Esophagus squamous epithelium (tissue), 5 donors: Measurements from ENCODE around the gene AFAP1L2. TPM values are rescaled to one million over a fixed set of nuclear protein-coding genes. Genes with fewer than 3 reads are reported as not detected.

Source experiments
- DNase-seq: peaks from one replicate; lab custom pipeline; 2025; lab: John Stamatoyannopoulos, UW
- H3K27ac ChIP-seq, 4 donors: fragments of 200-600 bp; sonication (generic); one replicate each; pipeline ENCODE4 v1.5.1; 2016 to 2019; ENCODE audit warnings: mild to moderate bottlenecking in 1 of 4
- H3K27me3 ChIP-seq, 4 donors: fragments of 200-600 bp; sonication (generic); 1 replicate in 3 of 4; 2 replicates in 1 of 4; pipeline versions ENCODE4 v1.5.1 to v1.6.0; 2017 to 2021; ENCODE audit warnings: antibody characterized with exemption in 1 of 4
- H3K36me3 ChIP-seq, 3 donors: fragments of 200-600 bp; sonication (generic); one replicate each; pipeline ENCODE4 v1.5.1; 2016 to 2019
- H3K4me1 ChIP-seq, 3 donors: fragments of 200-600 bp; sonication (generic); one replicate each; pipeline ENCODE4 v1.5.1; 2017 to 2019
- H3K4me3 ChIP-seq, 4 donors: fragments of 200-600 bp; sonication (generic); 1 replicate in 3 of 4; 2 replicates in 1 of 4; pipeline ENCODE4 v1.5.1; 2016 to 2019; ENCODE audit warnings: mild to moderate bottlenecking in 2 of 4, moderate library complexity in 1 of 4
- H3K9me3 ChIP-seq, 3 donors: fragments of 200-600 bp; sonication (generic); one replicate each; pipeline ENCODE4 v1.5.1; 2016 to 2019
- CTCF ChIP-seq, 6 experiments: fragments of 450-650 bp in 4 of 6; fragments of 200-600 bp in 2 of 6; sonication (generic) in 2 of 6; IDR thresholded peaks; one replicate each; pipeline ENCODE4 v1.5.1; 2016 to 2019; ENCODE audit warnings: antibody characterized with exemption in 6 of 6, mild to moderate bottlenecking in 4 of 6, moderate library complexity in 4 of 6
- POLR2A ChIP-seq, 4 donors: fragments of 450-650 bp; IDR thresholded peaks; one replicate each; pipeline ENCODE4 v1.6.1; 2017; ENCODE audit warnings: antibody characterized with exemption in 4 of 4, mild to moderate bottlenecking in 4 of 4, moderate library complexity in 3 of 4
- WGBS, 2 donors: methylation state at CpG; one replicate each; pipeline ENCODE4 v1.1.5; 2018; 5-methylcytosine and 5-hydroxymethylcytosine counted together
- intact Hi-C: fragments of 100-400 bp; cut with DNase I; formaldehyde crosslinking; loops from one replicate; pipeline ENCODE4 v1.15.0; 2022
- total RNA-seq, 4 donors: library from RNA; depleted of rRNA; stranded (reverse); fragments of >200 nt; gene quantifications; one replicate each; pipeline ENCODE4 v1.1.0, GENCODE V29; 2016
- donor health status: DM: yes; HTN: yes; CAD: no.

Gene AFAP1L2
- total RNA-seq, 4 donors from 2014 or later: 9.8 to 15.5 (median 11.8) TPM

GRCh38 chr10:114432566-114433093 is 28.3 kb upstream of the AFAP1L2 start:
- Histone ChIP-seq H3K4me1 (no peaks in the 10 kb centered on the region), H3K36me3 (peaks cover 0 to 79% (median 3%) of the 10 kb centered on the region in 3 donors), H3K27me3 (no peaks in the 10 kb centered on the region), H3K4me3 (no peak overlapping the region), H3K9me3 (no peaks in the 10 kb centered on the region), H3K27ac (no peak overlapping the region)
- intact Hi-C loops: loop anchor here (10.0 kb wide), 1 partner anchor 128 kb away; no protein-coding TSS in a partner anchor
- WGBS, 2 donors: 82 to 89% methylated on average over 4 of the region's 4 CpGs
- DNase-seq: no peak
- no peak for TF ChIP-seq CTCF (IDR thresholded peaks at IDR 0.05)
- no peak for TF ChIP-seq POLR2A (IDR thresholded peaks at IDR 0.05)

GRCh38 chr10:114431414-114432135 is 27.3 kb upstream of the AFAP1L2 start:
- Histone ChIP-seq H3K4me3 (no peak overlapping the region), H3K4me1 (no peaks in the 10 kb centered on the region), H3K9me3 (no peaks in the 10 kb centered on the region), H3K27ac (no peak overlapping the region), H3K27me3 (no peaks in the 10 kb centered on the region), H3K36me3 (peaks cover 0 to 69% (median 3%) of the 10 kb centered on the region in 3 donors)
- no peak for DNase-seq
- no peak for TF ChIP-seq CTCF (IDR thresholded peaks at IDR 0.05)
- no peak for TF ChIP-seq POLR2A (IDR thresholded peaks at IDR 0.05)
- intact Hi-C loops: loop anchor here (10.0 kb wide), 1 partner anchor 127 kb away; no protein-coding TSS in a partner anchor
- WGBS, 2 donors: 54 to 65% methylated on average over 4 of the region's 4 CpGs

GRCh38 chr10:114430688-114431413 is 26.5 kb upstream of the AFAP1L2 start:
- WGBS, 2 donors: 53 to 77% methylated on average over 12 of the region's 12 CpGs
- Histone ChIP-seq H3K36me3 (peaks cover 0 to 62% (median 3%) of the 10 kb centered on the region in 3 donors), H3K9me3 (no peaks in the 10 kb centered on the region), H3K27me3 (no peaks in the 10 kb centered on the region), H3K27ac (no peak overlapping the region), H3K4me1 (no peaks in the 10 kb centered on the region), H3K4me3 (no peak overlapping the region)
- TF ChIP-seq CTCF (IDR thresholded peaks at IDR 0.05) (no peak), POLR2A (IDR thresholded peaks at IDR 0.05) (no peak)
- intact Hi-C loops: loop anchor here (10.0 kb wide), 1 partner anchor 126 kb away; no protein-coding TSS in a partner anchor
- no peak for DNase-seq

GRCh38 chr10:114429581-114430335 is 25.5 kb upstream of the AFAP1L2 start:
- DNase-seq: no peak
- Histone ChIP-seq H3K27ac (no peak overlapping the region), H3K36me3 (peaks cover 0 to 51% (median 0%) of the 10 kb centered on the region in 3 donors), H3K9me3 (no peaks in the 10 kb centered on the region), H3K27me3 (no peaks in the 10 kb centered on the region), H3K4me3 (no peak overlapping the region), H3K4me1 (no peaks in the 10 kb centered on the region)
- TF ChIP-seq POLR2A (IDR thresholded peaks at IDR 0.05): no peak
- TF ChIP-seq CTCF (IDR thresholded peaks at IDR 0.05): no peak
- intact Hi-C loops: loop anchor here (10.0 kb wide), 1 partner anchor 125 kb away; no protein-coding TSS in a partner anchor
- WGBS, 2 donors: 87 to 91% methylated on average over 6 to 9 of the region's 9 CpGs
